CD4-positive, alpha-beta T cell treated with Interleukin-12 subunit alpha and Interleukin-12 subunit beta, for 1 hour (primary cell): ENCODE data around the gene FDX1.

Source experiments
- DNase-seq: peaks from one replicate; pipeline ENCODE4 v3.0.0-alpha.2; 2020

Gene FDX1

DNA sequence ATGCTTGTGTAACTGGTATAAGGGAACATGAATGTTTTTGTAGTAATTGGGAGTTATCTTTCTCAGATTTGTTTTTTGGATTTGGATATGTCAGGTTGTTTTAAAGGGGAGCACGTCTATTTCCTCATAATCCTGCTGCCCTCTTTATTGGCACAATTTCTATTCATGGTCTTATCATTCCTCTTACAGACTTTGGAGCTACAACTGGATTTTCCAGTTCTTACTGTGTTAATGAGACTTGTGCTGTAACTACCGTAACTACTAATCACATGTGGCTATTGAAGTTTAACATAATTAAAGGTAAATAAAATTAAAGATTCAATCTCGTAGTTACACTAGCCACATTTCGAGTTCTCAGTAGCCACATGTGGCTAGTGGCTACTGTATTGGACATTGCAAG lies 1.9 kb downstream of the FDX1 start:
- no peak for DNase-seq

- no peak for DNase-seq
These were observed 3.1 kb downstream of the FDX1 start for GRCh38 chr11:110432713-110433392.

- DNase-seq: peak; percentile 38
These were observed 3.9 kb downstream of the FDX1 start for GRCh38 chr11:110433393-110434333.

GRCh38 chr11:110434952-110435779 lies 5.4 kb downstream of the FDX1 start:
- DNase-seq: peak; percentile 46

GRCh38 chr11:110435780-110436717 lies 6.3 kb downstream of the FDX1 start:
- no peak for DNase-seq

DNA sequence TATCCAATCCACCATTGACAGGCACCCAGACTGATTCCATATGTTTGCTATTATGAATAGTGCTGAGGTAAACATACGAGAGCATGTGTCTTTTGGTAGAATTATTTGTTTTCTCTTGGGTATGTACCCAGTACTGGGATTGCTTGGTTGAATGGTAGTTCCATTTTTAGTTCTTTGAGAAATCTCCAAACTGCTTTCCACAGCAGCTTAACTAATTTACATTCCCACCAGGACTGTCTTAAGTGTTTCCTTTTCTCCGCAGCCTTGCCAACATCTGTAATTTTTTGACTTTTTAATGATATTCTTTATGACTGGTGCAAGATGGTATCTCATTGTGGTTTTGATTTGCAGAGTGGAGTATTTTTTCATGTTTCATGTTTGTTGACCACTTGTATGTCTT lies 8.3 kb downstream of the FDX1 start:
- no peak for DNase-seq

GRCh38 chr11:110445437-110445836 lies 15.7 kb downstream of the FDX1 start:
- no peak for DNase-seq

DNA sequence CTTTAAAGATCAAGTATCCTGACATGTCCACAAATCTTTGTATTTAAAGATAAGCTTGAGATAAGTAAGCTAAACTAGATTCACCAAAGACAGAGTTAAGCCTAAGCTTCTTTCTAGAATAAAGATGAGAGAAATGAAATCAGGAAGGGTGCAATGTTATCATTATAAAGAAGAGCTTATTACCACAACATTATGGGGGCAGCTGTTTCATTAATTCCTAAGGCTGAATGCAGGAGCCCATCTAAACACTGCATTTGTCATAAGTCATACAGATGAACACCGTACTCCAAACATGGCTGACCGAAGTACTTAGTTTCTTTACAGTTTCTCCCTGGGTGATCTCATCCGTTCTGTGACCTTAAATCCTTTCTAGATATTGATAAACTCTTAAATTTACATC lies 16.3 kb downstream of the FDX1 start:
- DNase-seq: no peak

DNA sequence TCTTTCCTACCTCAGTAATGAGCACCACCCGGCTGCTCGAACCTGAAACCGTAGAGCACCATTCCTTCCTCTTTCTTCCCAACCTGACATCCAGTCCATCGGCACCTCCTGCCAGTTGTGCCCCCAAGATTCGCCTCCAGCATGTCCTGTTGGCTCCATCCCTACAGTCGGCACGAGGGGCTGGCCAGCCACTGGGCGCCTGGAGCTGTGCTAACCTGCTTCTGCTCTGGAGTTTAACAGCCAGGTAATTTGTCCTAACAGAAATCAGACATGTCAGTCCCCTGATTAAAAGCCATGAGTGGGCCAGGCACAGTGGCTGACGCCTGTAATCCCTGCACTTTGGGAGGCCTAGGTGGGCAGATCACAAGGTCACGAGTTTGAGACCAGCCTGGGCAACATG lies 16.8 kb downstream of the FDX1 start:
- DNase-seq: no peak

DNA sequence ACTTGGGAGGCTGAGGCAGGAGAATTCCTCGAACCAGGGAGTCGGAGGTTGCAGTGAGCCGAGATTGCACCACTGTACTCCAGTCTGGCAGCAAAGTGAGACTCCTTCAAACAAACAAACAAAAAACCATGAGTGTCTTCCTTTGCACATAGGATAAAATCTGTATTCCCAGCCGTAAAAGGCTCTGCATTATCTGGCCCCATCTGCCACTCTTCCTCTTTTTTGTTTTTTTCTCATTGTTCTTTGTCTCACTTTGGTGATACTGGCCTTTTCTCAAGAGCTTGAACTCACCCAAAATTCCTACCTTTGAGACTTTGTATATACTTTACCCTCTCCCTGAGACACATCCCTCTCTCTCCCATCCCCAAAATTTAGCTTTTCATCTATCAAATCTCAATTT lies 17.6 kb downstream of the FDX1 start:
- no peak for DNase-seq

- peak; percentile 24 for DNase-seq
These were observed 18.4 kb downstream of the FDX1 start for GRCh38 chr11:110447897-110448745.

- no peak for DNase-seq
These were observed 20.5 kb downstream of the FDX1 start for GRCh38 chr11:110450246-110450645.

DNA sequence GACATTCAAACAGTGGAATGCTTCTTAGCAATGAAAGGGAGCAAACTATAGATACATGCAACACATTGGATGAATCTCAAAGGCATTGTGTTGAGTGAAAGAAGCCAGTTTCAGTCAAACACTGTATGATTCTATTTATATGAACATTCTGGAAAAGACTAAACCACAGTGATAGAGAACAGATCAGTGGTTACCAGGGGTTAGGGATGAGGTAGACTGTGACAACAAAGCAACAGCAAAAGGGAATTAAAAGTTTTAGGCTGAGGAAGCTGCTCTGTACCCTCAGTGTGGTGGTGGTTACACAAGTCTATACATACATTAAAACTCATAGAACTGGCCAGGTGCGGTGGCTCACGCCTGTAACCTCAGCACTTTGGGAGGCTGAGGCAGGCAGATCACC lies 23.0 kb downstream of the FDX1 start:
- DNase-seq: no peak

GRCh38 chr11:110453684-110454354 lies 24.1 kb downstream of the FDX1 start:
- no peak for DNase-seq

GRCh38 chr11:110454609-110455008 lies 24.9 kb downstream of the FDX1 start:
- DNase-seq: no peak

GRCh38 chr11:110455718-110456117 lies 26.0 kb downstream of the FDX1 start:
- DNase-seq: no peak

DNA sequence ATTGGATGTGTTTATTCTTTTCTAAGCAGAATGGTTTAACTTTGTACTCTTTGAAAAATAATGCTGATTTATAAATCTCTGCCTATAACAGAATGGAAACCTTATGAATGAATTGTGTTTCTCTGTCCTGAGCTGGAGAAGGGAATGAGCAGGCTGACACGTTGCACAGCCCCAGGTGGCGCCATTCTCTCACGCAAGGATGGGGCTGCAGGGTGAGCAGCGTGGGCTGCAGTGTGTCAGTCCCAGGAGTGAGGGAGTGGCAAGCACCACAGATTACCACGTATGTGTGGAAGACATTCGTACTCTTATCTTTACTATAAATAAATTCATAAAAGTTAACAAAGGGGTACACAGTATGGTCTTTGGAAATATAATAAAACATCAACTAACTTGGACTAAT lies 33.4 kb downstream of the FDX1 start:
- peak; percentile 29 for DNase-seq

DNA sequence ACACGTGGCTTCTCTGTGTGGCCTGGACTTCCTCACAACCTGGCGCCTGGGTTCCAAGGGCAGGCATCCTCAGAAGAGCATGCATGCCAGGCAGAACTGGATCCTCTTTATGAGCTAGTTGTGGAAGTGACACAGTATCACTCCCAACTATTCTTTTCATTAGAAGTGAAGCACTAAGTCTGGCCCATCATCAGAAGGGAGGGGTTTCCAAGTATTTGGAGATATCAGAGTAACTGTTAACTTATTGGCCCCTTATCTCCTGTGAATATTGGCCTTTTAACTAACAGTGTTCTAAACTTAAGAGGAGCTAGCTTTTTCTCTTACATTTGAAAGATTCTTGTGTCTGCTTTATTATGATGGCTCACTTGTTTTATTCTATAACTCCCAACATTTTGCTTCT lies 35.5 kb downstream of the FDX1 start:
- DNase-seq: no peak

DNA sequence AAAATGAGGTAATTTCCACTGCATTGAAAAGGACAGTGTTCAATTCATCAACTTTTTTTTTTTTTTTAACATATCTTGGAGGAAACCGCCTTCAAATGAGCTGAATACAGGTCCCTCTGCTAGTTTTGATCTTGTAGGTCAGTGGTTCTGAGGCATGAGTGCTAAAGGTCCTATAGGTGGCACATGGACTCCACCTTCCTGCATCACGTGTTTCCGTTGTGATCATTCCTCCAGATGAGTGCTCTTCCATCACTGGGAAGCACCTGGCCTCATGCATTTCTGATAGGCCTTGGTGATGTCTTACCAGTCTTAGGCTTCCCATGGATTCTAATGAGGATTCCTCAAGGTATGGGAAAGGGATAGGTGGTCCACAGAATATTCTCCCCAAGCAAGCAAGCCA lies 37.8 kb downstream of the FDX1 start:
- DNase-seq: no peak

- no peak for DNase-seq
These were observed 38.4 kb downstream of the FDX1 start for GRCh38 chr11:110468121-110468520.

DNA sequence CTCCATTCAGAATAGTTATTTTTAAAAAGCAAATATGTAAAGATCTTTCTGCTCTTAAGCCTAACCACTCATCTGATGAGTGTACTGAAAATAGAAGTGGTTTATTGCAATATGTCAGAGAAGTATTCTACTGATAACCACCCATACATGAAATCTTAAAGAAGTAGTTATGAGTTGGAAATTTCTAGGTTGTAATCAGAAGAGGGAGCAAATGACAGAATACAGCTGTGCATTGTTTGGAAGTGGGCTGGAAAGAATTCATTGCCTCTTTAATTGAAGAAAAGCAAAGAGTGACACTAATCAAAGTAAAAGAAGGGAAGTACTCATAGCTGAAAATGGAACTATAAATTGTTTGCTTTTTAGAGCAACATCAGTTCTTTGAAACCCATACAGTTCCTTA lies 39.4 kb downstream of the FDX1 start:
- no peak for DNase-seq
